ENCODE data around the gene GAREM1.

The GAREM1 gene

DNA sequence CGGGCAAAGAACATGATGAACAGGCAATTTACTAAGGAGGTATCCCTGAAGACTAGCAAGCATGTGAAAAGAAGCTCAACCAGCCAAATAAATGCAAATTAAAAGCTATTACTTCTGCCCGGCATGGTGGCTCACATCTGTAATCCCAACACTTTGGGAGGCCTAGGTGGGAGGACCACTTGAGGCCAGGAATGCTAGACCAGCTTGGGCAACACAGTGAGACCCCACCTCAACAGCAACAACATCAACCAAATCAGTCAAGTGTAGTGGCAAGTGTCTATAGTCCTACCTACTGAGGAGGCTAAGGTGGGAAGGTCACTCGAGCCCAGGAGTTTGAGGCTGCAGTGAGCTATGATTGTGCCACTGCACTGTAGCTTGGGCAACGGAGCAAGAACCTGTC lies 141.7 kb downstream of the GAREM1 start:
- no peak for DNase-seq (ENCODE audit: low read depth, low spot score)

DNA sequence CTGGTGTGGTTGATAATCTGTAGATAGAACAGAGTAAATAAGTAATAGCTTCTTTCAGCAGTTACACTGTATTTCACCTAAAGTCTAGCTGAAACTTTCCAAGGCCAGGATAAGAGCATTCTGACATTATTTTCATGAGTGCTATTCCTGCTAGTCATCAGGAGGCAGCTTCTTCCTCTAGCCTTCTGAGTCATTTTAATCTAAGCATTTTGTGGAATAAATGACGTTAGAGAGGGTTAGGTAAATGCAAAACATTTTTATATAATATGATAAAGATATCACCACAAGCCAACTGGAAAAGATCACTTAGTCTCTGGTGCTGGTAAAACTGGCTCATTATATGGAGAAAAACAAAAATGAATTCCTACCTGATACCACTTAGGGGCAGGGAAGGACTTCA lies 142.3 kb downstream of the GAREM1 start:
- no peak for DNase-seq (ENCODE audit: low read depth, low spot score)

DNA sequence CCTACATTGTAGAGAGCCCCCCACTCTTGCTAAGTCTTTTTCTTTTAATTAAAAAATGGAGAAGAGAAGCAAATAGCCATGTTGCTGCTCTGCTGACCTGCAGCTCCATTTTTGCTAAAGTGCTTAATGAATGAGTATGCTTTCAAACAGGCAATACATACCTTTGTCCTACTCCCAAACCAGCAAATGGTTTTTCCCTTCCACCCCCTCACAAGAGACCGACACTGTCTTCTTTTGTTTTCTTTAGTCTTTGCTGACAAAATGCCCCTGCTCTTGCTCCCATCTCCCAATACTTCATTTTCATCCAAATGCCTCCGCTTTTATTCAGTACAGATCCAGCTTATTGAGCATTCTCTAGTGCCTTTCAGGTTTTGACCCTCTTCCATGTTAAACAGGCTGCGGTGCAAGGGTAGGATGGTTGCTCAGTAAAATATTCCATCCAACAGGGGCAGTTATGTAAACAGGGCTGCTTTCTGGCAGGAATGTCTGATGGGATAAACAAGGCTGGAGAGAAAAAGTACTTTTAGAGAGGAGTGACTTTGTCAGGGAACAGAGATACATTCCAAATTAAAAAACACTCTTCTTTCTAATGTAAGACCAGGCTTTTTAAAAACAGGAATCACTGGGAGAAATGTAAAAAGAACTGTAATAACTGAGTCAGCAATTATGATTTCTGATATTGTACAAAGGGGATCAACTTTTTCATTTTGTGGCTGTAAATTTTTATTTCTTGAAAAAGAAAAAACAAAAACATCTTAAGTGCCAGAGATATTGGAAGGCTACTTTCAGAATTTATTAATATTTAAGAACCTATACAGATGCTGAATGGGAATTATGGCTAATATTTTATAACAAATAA lies 144.0 kb downstream of the GAREM1 start:
- DNase-seq (ENCODE audit: low read depth, low spot score): no peak

DNA sequence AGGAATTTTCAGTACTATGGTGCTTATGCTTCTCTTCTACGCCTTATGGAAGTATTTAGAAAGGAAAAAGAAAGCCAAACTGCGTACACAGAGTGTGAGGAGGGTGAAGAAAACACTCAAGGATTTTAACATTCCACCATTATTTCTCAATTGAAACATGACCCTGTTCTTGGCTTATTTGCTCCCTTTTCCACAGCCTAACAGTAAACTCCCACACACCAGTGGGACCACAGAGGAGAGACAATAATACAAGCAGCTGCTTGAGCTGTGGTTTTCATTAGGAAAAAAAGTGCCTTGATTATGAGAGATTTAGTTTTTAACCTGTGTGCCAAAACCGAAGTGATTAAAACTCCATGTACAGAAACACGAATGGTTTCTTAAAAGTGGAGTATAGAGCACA lies 146.5 kb downstream of the GAREM1 start:
- no peak for DNase-seq (ENCODE audit: low read depth, low spot score)

DNA sequence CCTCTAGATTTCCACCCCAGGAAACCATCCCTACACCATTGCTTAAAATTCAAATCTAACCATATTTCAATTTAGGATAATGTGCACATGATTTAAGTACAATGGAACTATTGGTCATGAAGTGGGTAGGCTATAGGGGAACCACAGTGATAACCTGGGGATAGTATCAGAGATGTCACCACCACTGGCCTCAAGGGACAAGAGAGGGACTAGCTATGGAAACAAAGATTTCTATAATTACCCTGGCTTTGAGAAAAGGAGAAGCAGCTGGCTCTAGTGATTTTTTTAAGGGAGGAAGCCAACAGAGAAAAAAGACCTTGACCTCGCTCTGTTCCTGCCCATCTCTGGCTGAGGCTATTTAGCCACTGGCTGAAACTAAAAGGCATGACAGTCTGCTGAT lies 148.9 kb downstream of the GAREM1 start:
- no peak for DNase-seq (ENCODE audit: low read depth, low spot score)

DNA sequence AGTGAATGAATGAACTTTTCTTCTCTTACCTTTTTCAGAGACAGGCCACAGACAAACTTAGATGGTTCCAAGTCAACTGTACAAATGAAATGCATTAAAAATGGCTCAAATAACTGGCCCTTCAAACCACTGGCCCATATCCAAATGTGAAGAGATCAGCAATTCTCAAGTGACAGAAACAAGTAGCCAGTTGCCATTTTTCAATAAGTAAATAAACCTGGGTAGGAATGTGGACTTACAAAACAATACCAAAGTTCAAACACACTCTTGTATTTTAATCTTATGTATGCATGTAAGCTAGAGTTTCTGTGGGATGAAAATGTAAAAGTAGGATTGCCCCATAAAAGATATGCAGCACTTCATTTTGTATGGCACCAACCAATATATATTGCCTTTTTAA lies 151.6 kb downstream of the GAREM1 start:
- no peak for DNase-seq (ENCODE audit: low read depth, low spot score)

DNA sequence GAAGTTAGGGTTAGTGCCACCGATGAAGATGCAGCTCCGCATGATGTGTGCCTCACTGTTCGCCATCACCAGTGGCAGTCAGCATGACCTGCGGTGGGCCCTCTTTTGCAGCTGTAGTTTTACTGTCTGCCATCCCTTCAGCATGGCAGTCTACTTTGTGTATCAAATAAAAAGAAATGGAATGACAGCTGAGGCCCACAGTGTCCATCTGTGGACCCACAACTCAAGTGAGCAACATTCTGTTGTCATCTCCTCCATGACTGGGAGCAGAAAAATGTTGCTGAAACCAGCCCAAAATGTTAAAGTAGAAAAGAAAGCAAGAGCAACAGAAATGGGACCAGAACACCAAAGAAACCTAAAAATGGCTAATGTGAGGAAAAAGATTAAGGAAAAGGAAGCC lies 152.1 kb downstream of the GAREM1 start:
- no peak for DNase-seq (ENCODE audit: low read depth, low spot score)

DNA sequence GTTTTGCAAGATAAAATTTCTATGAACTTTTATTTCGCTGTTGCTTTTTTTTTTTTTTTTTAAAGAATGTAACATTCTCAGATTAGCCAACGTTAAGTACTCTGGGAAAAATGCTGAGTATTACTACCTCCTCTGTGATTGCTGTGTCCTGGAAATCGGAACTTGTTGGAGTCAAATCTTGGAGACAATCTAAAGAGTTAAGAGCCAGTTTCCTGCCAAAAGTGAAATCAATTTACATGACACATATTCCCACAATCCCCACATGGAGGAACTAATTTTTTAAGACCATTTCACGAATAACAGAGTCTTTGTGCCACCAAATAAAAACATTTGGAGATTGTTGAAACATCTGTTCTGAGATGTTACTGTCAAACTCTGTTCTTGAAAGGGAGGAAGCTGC lies 153.0 kb downstream of the GAREM1 start:
- DNase-seq (ENCODE audit: low read depth, low spot score): no peak

DNA sequence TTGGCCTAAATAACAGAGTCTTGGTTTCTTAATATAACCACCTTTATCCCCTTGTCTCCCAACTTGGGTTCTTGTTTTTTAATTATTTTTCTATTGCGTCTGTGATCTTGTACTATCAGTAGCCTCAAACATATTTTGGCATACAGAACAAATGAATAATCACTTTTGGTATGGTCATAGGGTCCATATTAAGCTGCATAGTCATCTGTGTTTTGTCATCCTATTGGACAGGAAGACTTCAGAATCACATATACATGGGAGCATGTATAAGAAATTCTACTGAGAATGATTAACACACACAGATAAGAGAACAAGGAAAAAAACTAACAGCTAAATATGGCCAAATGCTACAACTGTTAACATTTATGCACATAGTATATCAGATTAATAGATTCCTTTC lies 154.8 kb downstream of the GAREM1 start:
- DNase-seq (ENCODE audit: low read depth, low spot score): no peak

DNA sequence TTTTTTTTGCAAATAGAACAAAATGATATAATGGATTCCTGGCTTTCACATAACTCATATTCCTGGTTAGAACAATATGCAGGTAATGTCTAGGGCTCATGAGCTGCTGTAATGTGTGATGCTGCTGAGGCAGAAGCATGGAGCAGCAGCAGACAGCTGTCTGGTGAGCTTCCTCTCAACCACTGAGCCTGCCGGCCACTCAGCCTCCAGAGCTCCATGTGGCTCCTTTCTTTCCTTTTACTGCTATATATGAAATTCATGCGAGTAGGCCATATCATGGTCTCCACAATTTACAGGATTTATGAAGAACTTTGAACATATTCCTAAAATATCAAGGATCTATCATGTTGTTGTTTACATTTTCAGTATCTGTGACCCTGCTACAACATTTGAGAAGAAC lies 159.9 kb downstream of the GAREM1 start:
- no peak for DNase-seq (ENCODE audit: low read depth, low spot score)

DNA sequence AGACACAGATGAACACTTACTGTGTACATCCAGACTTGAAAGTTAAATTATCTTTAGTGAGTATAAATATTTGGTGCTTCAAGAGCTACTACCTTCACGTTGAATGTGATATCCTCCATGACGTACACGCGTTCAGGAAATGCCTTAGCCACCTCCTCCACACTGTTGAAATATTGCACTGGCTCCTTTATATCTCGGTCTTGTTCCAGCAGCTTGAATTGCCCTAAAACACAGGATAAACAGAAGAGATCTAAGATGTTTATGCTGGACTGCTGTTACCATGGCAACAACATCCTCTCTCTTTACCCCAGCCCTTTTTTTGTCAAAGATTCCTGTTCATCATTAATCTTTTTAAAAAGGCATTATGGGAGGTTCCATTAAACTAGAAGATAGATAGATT lies 160.6 kb downstream of the GAREM1 start:
- DNase-seq (ENCODE audit: low read depth, low spot score): no peak

DNA sequence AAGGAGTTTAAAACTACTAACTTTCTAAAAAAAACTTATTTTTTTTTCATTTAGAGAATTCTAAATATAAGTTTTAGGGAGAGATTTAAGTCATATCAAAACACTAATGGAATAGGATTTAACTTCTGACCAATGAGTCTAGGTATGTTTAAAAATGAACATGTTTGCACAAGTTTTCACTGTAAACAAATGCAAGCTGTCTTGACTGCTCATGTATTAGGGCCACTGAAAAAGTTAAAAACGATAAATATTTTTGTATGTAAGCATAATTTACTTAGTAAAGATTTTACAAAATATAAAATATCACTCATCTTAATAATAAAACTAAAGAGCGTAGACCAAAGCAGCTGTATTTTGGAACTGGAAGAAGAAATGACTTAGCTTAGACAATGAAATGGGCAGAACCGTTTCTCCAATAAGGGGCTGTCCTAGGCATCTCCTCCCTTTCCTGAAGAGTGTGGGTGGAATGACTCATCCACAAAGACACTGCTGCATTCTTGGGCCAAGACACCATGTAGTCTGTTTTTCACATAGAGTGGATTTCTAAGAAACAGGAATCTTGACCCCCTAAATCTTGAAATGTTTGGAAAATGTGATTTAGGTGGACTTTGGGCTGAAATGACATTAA lies 162.1 kb downstream of the GAREM1 start:
- no peak for DNase-seq (ENCODE audit: low read depth, low spot score)

DNA sequence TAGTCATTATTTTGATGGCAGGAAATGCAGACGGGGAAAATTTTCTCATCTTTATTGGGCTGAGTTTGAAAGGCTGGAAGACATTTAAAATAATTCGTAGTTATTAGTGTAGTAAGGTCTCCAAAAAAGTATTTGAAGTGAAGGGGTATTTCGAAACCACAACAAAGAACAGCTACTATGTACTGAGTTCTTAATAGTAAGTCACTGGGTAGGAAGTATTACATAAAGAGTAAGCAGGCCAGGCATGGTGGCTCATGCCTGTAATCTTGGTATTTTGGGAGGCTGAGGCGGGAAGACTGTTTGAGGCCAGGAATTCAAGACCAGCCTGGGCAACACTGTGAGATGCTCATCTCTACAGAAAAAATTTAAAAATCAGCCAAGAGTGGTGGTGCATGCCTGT lies 167.3 kb downstream of the GAREM1 start:
- no peak for DNase-seq (ENCODE audit: low read depth, low spot score)

DNA sequence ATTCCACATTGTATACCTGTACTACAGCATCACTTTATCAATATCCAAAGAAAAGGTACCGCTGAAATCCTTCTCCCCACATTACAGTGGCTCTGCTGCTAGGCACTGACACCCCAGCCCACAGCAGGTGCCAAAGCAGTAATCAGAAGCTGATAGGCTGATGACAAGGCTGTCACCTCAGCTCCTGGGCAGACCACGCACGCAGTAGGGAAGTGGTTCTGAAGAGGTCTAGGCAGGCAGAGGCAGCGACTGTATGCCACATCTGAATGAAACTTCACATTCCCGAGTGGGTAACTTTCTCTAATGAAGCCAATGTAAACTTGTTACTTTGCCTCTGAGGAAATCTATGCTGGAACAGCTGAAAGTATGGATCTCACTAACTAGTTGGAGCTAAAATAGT lies 167.9 kb downstream of the GAREM1 start:
- DNase-seq (ENCODE audit: low read depth, low spot score): no peak

DNA sequence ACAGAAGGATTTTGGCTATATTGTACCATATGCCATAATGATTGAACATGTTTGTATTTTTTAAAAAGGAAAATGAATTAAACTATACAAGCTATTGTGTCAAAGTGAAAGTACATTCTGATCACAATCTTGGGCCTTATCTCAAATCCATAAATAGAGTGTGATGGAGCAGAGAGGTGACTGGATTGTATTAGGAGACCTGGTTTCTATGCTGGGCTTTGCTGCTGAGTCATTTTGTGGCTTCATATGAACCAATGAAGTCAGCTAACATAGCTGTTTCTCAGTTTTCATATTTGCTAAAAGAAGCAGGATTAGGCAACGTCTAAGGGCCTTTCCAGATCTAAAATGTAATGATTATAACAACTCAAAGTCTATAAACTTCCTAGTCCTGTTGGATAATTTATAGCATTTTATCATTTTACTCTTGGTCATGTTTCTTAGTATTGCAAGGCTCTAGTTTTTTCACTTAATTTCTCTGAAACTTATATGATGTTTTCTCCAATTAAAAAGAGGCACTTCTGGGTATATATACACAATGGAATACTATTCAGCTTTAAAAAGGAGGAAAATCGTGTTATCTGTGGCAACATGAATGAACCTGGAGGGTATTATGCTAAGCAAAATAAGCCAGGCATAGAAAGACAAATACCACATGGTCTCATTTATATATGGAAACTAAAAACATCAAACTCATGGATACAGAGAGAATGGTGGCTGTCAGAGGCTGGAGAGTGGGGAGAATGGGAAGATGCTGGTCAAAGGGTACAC lies 168.5 kb downstream of the GAREM1 start:
- no peak for DNase-seq (ENCODE audit: low read depth, low spot score)

DNA sequence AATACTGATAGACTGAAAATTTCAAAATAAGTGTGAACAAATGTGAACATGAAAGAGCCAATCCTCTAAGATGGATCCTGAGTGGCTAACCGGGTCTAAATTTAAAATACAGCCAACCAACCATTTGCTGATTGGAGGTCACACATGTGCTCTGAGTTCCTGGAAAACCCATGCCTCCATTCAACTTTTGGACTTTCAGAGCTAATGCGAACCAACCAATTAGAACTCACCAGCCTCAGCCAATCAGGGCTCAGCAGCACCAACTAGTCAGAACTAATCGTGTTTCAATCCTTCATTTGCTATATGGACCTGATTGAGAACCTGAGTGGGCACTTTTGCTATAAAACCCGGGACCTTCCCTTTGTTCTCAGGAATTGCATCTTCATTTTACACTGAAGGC lies 169.3 kb downstream of the GAREM1 start:
- DNase-seq (ENCODE audit: low read depth, low spot score): no peak

DNA sequence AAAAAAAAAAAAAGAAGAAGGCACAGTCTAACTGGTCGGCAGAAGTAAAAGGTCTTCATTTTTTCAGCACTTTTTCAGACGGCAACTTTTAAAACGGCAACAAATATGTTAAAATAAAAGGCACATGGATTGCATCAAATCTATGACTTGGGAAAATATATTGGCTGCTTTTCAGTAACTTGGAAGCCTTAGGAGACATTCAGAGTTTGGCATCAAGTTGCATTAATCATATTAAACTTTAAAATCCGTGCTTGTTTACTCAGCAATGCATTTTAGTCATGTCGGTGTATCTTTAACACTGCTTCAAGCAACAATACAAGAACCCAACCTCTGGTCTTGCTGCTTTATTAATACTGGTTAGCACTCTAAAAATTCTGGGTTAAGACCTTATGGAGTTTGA lies 169.8 kb downstream of the GAREM1 start:
- no peak for DNase-seq (ENCODE audit: low read depth, low spot score)

DNA sequence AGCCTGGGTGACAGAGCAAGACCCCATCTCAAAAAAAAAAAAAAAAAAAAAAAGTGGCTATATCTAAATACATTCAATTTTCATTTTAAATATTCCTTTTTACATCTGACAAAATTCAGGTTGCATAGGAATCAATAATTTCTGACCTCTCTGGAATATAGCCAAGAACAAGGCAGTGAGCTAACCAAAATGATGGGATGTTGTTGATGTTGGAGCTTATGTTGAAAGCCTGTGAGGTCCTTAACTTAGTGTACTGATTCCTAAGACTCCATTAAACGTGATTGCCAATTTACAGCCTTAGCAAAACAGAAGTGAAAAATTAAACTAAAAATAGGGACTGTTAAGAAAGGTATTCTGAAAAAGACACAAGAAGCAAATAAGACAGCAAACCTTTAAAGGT lies 171.2 kb downstream of the GAREM1 start:
- DNase-seq (ENCODE audit: low read depth, low spot score): no peak

DNA sequence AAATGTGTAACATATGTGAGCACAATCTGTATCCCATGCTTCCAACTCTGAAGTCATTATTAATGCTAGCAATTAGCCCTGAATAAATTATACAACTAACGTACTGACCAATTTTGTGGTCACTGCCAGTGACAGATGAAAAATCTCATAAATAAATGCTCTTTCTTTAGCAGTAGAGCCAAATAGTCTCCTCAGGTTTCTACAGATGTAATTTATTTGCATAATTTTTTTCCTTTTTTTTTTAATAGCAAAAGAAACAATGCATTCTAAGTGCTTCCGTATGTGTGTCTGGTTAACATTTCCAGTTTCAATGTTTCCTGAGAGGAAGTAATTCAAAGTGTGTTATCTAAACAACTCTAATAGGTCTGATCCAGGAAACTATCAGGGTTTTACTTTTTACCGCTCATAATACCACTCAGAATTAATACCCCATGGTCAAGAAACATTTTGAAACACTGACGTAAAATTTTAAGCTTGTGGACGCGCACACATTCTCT lies 172.5 kb downstream of the GAREM1 start:
- no peak for DNase-seq (ENCODE audit: low read depth, low spot score)

DNA sequence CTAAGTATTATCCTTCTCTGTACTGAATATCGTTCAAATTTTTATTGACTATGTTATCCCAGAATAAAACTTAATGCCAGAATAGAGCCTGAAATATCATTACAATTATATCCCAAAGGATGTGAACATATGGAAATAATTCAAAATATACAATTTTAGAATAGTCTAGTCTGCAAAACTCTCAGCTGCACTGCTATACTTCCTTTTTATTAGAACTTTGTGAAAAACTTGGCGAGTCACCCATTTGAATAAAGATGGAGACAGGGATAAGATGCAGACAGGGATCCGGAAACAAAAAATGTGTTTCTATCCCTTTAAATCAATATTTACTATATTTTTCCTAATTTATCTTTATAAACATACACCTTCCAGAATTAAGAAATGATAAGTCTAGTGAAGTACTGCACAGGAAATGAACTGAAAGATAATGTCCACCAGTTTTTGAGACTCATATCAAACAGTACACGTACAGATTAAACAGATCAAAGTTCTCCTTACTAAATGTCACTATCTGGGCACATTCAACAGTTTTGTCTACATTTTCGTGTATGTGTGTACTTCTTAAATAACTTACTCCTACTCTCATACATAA lies 173.0 kb downstream of the GAREM1 start:
- DNase-seq (ENCODE audit: low read depth, low spot score): no peak

DNA sequence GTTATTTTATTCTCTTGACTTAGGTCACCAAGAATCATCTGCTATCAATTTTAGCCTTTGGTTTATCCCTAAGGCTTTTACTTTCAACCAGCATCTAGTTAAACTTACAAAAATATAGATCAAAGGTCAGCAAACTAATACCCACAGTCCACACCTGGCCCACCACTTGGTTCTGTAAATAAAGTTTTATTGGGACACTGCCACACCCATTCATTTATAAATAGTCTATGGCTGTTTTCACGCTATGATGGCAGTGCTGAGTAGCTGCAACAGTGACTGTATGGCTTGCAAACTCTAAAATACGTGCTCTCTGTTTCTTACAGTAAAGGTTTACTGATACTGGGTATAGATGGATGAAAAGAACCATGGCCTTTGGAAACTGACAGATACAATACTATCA lies 173.8 kb downstream of the GAREM1 start:
- DNase-seq (ENCODE audit: low read depth, low spot score): no peak

DNA sequence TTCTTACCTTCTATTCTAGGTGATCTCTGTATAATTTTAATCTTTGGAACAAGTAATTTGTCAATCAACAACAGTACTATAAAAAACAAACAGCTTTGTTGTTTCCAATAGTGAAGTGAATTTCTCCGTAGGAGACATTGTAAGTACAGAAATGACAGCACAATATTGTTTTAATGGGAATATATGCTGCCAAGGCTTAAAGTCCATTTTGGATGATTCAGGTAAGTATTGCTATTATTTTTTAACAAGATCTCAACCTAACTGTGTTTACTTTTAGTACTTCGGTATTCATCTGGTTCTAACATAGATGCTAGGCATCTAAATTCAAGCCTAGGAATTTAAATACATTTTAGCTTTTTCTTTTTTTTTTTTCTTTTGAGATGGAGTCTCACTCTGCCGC lies 175.1 kb downstream of the GAREM1 start:
- no peak for DNase-seq (ENCODE audit: low read depth, low spot score)

Data from activated naive CD8-positive, alpha-beta T cell treated with anti-CD3 and anti-CD28 coated beads, Interleukin-2, amount 50 U/mL, for 16 hours (primary cell).